Nephron (organoid): ENCODE measurements around the gene DDX10.

Experiments used
- H3K27ac Mint-ChIP-seq, 3 experiments: 2 replicates each; pipeline ENCODE4 v1.8.0; 2020; ENCODE audit warnings: mixed read lengths in 3 of 3, mild to moderate bottlenecking in 2 of 3, moderate library complexity in 1 of 3
- H3K27me3 Mint-ChIP-seq: 2 replicates; pipeline ENCODE4 v1.8.0; 2021; ENCODE audit warnings: low read depth, mild to moderate bottlenecking, moderate library complexity, mixed read lengths
- H3K36me3 Mint-ChIP-seq: 2 replicates; pipeline ENCODE4 v1.8.0; 2020; ENCODE audit warnings: low read depth, mixed read lengths
- H3K4me1 Mint-ChIP-seq: 2 replicates; pipeline ENCODE4 v1.8.0; 2020; ENCODE audit warnings: mixed read lengths
- H3K4me3 Mint-ChIP-seq, 3 experiments: 2 replicates each; pipeline ENCODE4 v1.8.0; 2020; ENCODE audit warnings: mild to moderate bottlenecking in 3 of 3, mixed read lengths in 3 of 3, moderate library complexity in 2 of 3
- H3K9me3 Mint-ChIP-seq: 2 replicates; pipeline ENCODE4 v1.8.0; 2020; ENCODE audit warnings: mixed read lengths
- CTCF ChIP-seq, 3 experiments: fragments of 200-600 bp; sonication (generic); IDR thresholded peaks; one replicate each; pipeline ENCODE4 v1.5.0; 2021; ENCODE audit warnings: antibody characterized with exemption in 3 of 3; ENCODE audit not compliant: unreplicated experiment in 3 of 3

Gene DDX10

GRCh38 chr11:108914981-108915380, 250.1 kb downstream of the DDX10 start:
- H3K27ac Mint-ChIP-seq: no peak overlapping the region
- H3K36me3 Mint-ChIP-seq: peaks cover 4% of the 10 kb centered on the region
- no peaks in the 10 kb centered on the region for H3K9me3 Mint-ChIP-seq
- no peak for TF ChIP-seq CTCF (IDR thresholded peaks at IDR 0.05; ENCODE audit: unreplicated experiment in 3 of 3)
- H3K27me3 Mint-ChIP-seq: peaks cover 3% of the 10 kb centered on the region
- no peak overlapping the region for H3K4me3 Mint-ChIP-seq
- H3K4me1 Mint-ChIP-seq: peaks cover 3% of the 10 kb centered on the region

GRCh38 chr11:108915666-108916065, 250.8 kb downstream of the DDX10 start:
- Mint-ChIP-seq H3K4me1 (peaks cover 3% of the 10 kb centered on the region), H3K27me3 (peaks cover under 1% of the 10 kb centered on the region), H3K36me3 (peaks cover 4% of the 10 kb centered on the region), H3K9me3 (no peaks in the 10 kb centered on the region), H3K27ac (no peak overlapping the region), H3K4me3 (no peak overlapping the region)
- no peak for TF ChIP-seq CTCF (IDR thresholded peaks at IDR 0.05; ENCODE audit: unreplicated experiment in 3 of 3)

- no peak for TF ChIP-seq CTCF (IDR thresholded peaks at IDR 0.05; ENCODE audit: unreplicated experiment in 3 of 3)
- Mint-ChIP-seq H3K27me3 (no peaks in the 10 kb centered on the region), H3K36me3 (peaks cover 4% of the 10 kb centered on the region), H3K4me1 (peaks cover 3% of the 10 kb centered on the region), H3K4me3 (no peak overlapping the region), H3K27ac (no peak overlapping the region), H3K9me3 (no peaks in the 10 kb centered on the region)
Measured at GRCh38 chr11:108916290-108916689, 251.4 kb downstream of the DDX10 start.

- no peak for TF ChIP-seq CTCF (IDR thresholded peaks at IDR 0.05; ENCODE audit: unreplicated experiment in 3 of 3)
- H3K36me3 Mint-ChIP-seq: peaks cover 4% of the 10 kb centered on the region
- H3K4me3 Mint-ChIP-seq: no peak overlapping the region
- peaks cover 3% of the 10 kb centered on the region for H3K4me1 Mint-ChIP-seq
- no peak overlapping the region for H3K27ac Mint-ChIP-seq
- no peaks in the 10 kb centered on the region for H3K9me3 Mint-ChIP-seq
- no peaks in the 10 kb centered on the region for H3K27me3 Mint-ChIP-seq
Measured at GRCh38 chr11:108916935-108917334, 252.1 kb downstream of the DDX10 start.

- no peak for TF ChIP-seq CTCF (IDR thresholded peaks at IDR 0.05; ENCODE audit: unreplicated experiment in 3 of 3)
- H3K27ac Mint-ChIP-seq: no peak overlapping the region
Measured at GRCh38 chr11:108921211-108921610, 256.3 kb downstream of the DDX10 start.

GRCh38 chr11:108922241-108922640, 257.4 kb downstream of the DDX10 start:
- no peak for TF ChIP-seq CTCF (IDR thresholded peaks at IDR 0.05; ENCODE audit: unreplicated experiment in 3 of 3)
- Mint-ChIP-seq H3K9me3 (no peaks in the 10 kb centered on the region), H3K4me3 (no peak overlapping the region), H3K27me3 (no peaks in the 10 kb centered on the region), H3K36me3 (peaks cover 4% of the 10 kb centered on the region), H3K27ac (no peak overlapping the region), H3K4me1 (peaks cover 37% of the 10 kb centered on the region)

More at GRCh38 chr11:108921211-108921610, 256.3 kb downstream of the DDX10 start:
- Mint-ChIP-seq H3K4me1 (peaks cover 27% of the 10 kb centered on the region), H3K27me3 (no peaks in the 10 kb centered on the region), H3K9me3 (no peaks in the 10 kb centered on the region), H3K4me3 (no peak overlapping the region), H3K36me3 (peaks cover 4% of the 10 kb centered on the region)
